Limb (tissue), 2 donors: ENCODE measurements around the gene FTSJ3.
"Not testable (repeated sequence)": the region's sequence is repeated elsewhere in the genome, so short reads cannot be mapped to it uniquely, and the experiment has no call there.

Source experiments
- DNase-seq, 2 donors: peaks; one replicate each; pipeline ENCODE4 v3.0.0-alpha.2; 2016; ENCODE audit errors: extremely low spot score in 2 of 2

The FTSJ3 gene, protein sequence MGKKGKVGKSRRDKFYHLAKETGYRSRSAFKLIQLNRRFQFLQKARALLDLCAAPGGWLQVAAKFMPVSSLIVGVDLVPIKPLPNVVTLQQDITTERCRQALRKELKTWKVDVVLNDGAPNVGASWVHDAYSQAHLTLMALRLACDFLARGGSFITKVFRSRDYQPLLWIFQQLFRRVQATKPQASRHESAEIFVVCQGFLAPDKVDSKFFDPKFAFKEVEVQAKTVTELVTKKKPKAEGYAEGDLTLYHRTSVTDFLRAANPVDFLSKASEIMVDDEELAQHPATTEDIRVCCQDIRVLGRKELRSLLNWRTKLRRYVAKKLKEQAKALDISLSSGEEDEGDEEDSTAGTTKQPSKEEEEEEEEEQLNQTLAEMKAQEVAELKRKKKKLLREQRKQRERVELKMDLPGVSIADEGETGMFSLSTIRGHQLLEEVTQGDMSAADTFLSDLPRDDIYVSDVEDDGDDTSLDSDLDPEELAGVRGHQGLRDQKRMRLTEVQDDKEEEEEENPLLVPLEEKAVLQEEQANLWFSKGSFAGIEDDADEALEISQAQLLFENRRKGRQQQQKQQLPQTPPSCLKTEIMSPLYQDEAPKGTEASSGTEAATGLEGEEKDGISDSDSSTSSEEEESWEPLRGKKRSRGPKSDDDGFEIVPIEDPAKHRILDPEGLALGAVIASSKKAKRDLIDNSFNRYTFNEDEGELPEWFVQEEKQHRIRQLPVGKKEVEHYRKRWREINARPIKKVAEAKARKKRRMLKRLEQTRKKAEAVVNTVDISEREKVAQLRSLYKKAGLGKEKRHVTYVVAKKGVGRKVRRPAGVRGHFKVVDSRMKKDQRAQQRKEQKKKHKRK

DNA sequence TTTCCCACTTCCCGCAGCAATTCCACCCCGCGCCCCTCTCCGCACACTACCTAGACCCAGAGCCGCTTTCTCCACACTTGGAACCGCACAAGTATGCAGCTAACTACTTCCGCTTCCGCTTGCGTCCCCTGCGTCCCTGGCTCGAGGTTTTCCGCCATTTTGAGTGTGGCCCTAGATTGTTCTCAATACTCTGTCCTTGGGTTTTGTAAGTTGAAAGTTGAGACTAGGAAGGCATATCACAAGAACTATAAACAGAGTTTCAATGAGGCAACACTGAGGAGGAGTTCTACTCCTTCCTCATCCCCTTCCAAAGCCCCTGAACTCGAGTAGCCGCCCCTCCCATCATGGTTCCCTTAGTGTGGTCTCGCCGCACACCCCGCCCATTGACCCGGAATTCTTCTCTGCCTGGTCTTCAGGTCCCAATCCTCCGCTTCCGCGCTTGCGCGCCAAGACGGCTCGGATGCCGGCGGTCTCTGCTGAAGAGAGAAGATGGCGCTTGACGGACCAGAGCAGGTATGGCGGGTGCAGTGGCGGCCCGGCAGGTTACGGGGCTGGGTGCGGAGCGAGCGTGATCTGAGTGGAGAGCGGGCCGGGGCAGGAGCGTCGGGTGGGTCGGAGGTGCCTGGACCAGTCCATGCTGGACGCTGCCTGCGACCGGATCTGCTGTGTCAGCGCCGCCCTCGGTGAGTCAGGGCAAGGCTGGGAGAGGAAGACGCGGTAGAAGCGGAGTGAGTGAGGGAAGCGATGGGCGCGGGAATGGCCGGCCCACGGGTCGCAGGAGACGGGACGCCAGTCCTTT is at the start of gene FTSJ3, which contains the start of gene PSMC5:
Gene FTSJ3, minus strand, starts transcription at position 662 of the 799 bp plus-strand sequence. CDS start 761 bp downstream, outside the sequence.
Gene PSMC5, plus strand, starts transcription at position 430 of the 799 bp plus-strand sequence. Its CDS starts 60 bp downstream, at position 490.
- peak; percentile 95 to 96 for DNase-seq

DNA sequence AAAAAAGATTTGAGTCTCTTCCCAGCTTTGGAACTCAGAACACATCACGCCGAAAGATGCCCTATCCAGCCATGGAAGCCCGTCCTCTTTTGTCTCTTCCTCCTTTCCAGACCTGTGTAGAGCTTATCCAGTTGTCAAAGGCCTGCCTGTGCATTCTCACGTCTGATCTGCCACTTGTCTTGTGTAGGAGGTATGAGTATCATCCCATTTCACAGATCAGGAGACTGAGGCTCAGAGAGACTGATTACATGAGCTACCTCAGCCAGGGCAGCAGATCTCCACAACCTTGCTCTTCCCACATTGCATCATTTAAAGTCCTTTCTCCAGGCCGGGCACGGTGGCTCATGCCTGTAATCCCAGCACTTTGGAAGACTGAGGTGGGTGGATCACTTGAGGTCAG is 47.2 kb upstream of the FTSJ3 start:
- DNase-seq: not testable (repeated sequence)

DNA sequence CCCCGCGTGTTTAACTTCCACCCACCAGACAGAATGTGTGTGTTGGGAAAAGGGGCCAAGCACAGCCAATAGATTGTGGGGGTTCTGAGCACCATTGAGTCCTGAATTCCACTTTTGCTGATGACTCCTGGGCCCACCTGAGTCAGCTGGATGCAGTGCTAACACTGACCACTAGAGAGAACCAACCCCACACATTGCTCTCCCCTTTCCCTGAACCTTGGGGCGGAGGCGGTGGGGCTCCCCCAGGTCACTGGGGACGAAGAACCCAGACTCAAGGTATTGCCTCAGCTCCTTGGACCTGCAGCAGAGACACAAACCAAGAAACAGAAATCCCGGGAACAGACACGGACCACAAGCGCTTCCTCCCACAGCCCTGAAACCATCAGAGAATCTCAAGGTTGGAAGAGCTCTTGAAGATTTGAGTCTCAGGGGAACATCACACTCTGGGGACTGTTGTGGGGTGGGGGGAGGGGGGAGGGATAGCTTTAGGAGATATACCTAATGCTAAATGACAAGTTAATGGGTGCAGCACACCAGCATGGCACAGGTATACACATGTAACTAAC is 46.7 kb upstream of the FTSJ3 start:
- not testable (repeated sequence) for DNase-seq

DNA sequence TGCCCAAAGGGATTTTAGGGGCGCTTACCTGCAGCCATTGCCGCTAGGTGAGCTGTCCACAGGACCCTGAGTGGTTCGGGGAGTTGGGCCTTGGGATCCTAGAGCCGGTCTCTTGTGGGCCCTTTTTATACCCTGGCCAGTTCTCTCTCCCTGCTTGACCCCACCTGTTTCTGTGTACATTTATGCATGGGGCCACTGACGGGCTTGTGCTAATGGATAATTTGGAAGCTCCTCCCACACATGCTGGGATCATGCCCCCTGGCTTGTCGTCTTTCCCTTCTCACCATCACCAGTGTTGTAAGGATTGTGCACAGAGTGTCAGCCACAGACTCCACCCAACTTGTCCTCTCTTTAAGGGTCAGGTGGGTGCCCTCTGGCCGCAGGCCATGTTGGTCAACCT is 46.1 kb upstream of the FTSJ3 start, which contains the start of gene CSH2:
Gene CSH2, minus strand, starts transcription at position 101 of the 400 bp plus-strand sequence. Its CDS starts 63 bp downstream, at position 38.
- DNase-seq: not testable (repeated sequence)

DNA sequence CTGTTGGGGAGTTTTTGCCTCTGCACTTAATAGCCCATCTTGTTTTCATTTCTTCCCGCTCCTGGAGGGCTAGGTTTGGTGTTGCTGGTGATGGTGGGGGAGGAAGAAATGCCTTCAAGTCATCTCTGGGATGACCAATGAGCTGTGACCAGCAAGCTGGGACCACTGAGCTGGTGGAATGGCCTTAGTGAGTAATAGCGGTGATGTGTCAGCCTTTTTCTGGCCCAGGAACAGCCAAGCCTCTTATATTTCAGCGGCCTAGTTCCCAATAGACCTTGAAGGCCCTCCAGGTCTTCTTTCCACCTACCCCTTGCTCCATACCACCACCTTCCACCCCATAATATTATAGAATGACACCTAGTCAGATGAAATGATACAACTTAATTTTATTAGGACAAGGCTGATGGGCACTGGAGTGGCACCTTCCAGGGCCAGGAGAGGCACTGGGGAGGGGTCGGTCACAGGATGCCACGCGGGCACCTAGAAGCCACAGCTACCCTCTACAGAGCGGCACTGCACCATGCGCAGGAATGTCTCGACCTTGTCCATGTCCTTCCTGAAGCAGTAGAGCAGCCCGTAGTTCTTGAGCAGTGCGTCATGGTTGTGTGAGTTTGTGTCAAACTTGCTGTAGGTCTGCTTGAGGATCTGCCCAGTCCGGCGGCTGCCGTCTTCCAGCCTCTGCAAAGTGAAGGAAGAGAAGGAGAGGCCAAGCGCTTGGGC is 44.3 kb upstream of the FTSJ3 start:
- not testable (repeated sequence) for DNase-seq

DNA sequence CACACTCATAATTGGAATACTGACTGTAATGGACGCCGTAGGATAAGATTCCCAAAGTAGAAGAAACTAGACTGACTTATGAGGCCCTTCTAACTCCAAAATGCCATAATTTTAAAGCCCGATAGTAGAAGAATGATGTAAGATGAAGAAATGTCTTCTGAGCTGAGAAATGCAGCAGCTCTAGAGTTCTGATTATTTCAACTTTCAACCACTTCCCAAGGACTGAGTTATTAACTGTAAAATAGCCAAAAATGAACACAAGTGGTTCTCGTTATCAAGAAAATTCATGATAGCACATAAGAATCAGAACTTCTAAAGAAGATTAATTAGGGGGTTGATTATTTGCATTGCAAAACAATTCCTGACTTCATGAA is 42.8 kb upstream of the FTSJ3 start:
- not testable (repeated sequence) for DNase-seq

GRCh38 chr17:63869491-63870291 is 42.2 kb upstream of the FTSJ3 start:
- DNase-seq: not testable (repeated sequence)

- DNase-seq: not testable (repeated sequence)
These were observed 39.2 kb upstream of the FTSJ3 start for GRCh38 chr17:63866625-63867024.

DNA sequence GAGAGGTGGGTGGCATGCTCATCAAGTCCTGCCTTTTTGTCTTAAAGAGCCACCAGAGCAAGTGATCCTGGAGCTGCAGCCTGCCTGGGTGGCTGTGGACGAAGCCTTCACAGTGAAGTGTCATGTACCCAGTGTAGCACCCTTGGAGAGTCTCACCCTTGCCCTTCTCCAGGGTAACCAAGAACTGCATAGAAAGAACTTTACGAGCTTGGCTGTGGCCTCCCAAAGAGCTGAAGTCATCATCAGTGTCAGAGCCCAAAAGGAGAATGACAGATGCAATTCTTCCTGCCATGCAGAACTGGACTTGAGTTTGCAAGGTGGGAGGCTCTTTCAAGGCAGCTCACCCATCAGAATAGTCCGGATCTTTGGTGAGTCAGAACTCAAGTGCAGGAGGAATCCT is 31.8 kb upstream of the FTSJ3 start:
- DNase-seq: no peak

- DNase-seq: not testable (repeated sequence)
These were observed 29.0 kb upstream of the FTSJ3 start for GRCh38 chr17:63856425-63856824.

DNA sequence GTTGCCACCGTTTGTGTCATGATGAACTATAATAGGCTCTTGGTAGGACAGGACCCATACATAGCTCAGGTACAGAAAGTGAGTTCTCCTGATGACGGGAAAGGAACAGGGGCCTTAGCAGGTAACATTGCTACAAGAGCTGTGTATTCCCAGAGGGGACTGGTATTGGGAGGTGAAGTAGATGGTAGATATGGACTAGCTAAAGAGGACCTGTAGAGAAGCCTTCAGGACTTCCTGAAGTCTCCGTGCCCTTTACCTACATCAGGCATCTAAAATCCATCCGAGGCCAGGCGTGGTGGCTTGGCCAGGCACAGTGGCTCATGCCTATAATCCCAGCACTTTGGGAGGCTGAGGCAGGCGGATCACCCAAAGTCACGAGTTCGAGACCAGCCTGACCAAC is 27.7 kb upstream of the FTSJ3 start:
- no peak for DNase-seq

DNA sequence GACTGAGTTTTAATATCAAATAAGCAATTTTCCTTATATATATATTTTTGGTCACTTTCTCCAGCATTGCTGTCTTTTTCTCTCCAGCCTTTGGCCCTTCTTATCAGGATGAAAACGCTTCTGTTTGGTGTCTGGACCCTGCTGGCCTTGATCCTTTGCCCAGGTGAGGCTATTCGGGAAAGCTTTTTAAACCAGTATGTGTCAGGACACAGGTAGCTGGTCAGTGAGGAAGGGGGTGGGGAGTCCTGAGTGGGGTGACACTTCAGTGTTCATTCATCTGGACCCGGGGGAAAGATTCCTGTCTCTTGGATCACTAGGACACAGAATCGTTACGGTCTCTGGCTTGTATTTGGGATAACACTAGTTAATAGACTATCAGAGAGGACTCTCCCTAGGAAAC is 27.2 kb upstream of the FTSJ3 start:
- no peak for DNase-seq

DNA sequence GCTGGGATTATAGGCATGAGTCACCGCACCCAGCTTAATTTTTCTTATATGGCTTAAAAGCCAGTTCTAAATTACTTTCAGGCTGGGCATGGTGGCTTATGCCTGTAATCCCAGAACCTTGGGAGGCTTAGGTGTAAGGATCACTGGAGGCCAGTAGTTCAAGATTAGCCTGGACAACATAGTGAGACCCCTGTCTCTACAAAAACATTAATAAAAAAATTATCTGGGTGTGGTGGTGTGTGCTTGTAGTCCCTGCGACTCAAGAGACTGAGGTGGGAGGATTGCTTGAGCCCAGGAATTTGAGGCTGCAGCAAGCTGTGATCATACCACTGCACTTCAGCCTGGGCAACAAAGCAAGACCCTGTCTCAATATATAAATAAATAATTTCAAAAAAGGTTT is 25.8 kb upstream of the FTSJ3 start:
- DNase-seq: no peak

- no peak for DNase-seq
These were observed 22.9 kb upstream of the FTSJ3 start for GRCh38 chr17:63850401-63850800.

DNA sequence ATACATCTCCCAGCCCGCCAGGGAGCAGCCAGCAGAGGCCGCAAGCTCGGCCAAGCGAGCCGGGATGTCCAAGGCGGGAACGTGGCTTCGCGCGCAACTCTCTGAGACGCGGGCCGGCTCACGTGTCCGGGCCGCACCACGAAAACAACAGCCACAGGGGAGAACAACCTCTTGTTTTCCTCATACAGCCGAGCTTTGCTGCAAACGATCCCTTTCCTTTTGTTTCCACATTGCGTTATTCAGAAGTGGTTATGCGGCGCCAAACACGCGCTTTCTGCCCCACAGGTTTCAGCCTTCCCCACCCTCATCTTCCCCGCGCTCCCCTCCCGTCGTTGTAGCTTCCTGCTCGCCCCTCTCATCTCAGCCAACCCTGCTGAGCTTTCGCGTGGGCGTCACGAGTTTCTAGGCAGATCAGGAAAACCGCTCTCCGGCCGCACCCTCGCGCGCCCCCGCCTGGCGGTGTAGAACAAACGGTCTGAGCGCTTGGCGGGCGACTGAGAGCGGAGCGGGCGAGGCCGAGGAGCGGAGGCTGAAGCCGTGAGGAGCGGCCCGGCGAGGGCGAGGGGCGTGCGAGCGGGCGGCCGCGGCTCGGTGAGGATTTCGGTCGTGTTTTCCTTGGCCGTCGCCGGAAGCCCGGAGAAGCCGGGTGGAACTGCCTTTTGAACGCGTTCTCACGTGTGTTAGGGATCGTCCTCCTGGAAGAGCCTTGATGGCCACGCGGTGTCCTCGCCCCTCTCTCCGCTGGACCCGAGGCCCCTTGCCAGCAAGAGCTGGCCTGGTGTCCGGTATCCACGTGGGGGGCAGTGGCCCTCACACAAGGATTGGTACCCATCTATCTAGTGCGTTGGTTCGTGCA is 21.6 kb upstream of the FTSJ3 start:
- peak; percentile 88 to 93 for DNase-seq

GRCh38 chr17:63847525-63848249 is 20.2 kb upstream of the FTSJ3 start:
- DNase-seq: no peak

DNA sequence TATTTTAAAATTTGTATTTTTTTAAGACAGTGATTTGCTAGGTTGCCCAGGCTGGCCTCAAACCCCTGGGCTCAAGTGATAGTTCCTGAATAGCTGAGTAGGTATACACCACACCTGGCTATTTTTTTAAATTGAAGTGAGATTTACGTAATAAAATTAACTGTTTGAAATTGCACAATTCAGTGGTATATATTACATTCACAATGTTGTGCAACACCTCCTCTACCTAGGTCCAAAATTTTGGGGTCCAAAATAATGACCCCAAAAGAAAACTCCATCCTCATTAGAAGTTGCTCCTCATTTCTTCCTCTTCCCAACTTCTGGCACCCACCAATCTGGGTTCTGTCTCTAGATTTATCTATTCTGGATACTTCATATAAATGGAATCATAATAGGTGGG is 18.0 kb upstream of the FTSJ3 start:
- no peak for DNase-seq
